HG03521 (cell line): ENCODE data around the gene GRM4.

Experiments
- ATAC-seq: cut with Tn5 transposase; IDR thresholded peaks from one replicate; pipeline ENCODE4 v1.9.1; 2021; ENCODE audit warnings: mild to moderate bottlenecking, moderate library complexity; ENCODE audit not compliant: unreplicated experiment

GRM4 gene

GRCh38 chr6:34065466-34066217, 80.2 kb downstream of the GRM4 start:
- ATAC-seq = no peak

- no peak for ATAC-seq
Observed at GRCh38 chr6:34064675-34065074, 81.2 kb downstream of the GRM4 start.

GRCh38 chr6:34063651-34064050, 82.2 kb downstream of the GRM4 start:
- ATAC-seq = no peak

GRCh38 chr6:34062815-34063214, 83.1 kb downstream of the GRM4 start:
- no peak for ATAC-seq

- no peak for ATAC-seq
Observed at GRCh38 chr6:34062156-34062555, 83.7 kb downstream of the GRM4 start.

- no peak for ATAC-seq
Observed at GRCh38 chr6:34061348-34061747, 84.5 kb downstream of the GRM4 start.

GRCh38 chr6:34059914-34060313, 86.0 kb downstream of the GRM4 start:
- ATAC-seq = no peak

- ATAC-seq = no peak
Observed at GRCh38 chr6:34059136-34059731, 86.7 kb downstream of the GRM4 start.

GRCh38 chr6:34057790-34058189, 88.1 kb downstream of the GRM4 start:
- no peak for ATAC-seq

- ATAC-seq = no peak
Observed at GRCh38 chr6:34057191-34057590, 88.7 kb downstream of the GRM4 start.

- no peak for ATAC-seq
Observed at GRCh38 chr6:34056305-34057108, 89.4 kb downstream of the GRM4 start.

GRCh38 chr6:34055223-34055933, 90.5 kb downstream of the GRM4 start:
- ATAC-seq = no peak

GRCh38 chr6:34053721-34054120, 92.2 kb downstream of the GRM4 start:
- no peak for ATAC-seq

GRCh38 chr6:34052918-34053608, 92.8 kb downstream of the GRM4 start:
- ATAC-seq = no peak

- no peak for ATAC-seq
Observed at GRCh38 chr6:34052071-34052825, 93.6 kb downstream of the GRM4 start.

- ATAC-seq = no peak
Observed at GRCh38 chr6:34051331-34051919, 94.5 kb downstream of the GRM4 start.

- ATAC-seq = no peak
Observed at GRCh38 chr6:34050691-34051090, 95.2 kb downstream of the GRM4 start.

- no peak for ATAC-seq
Observed at GRCh38 chr6:34049395-34050342, 96.2 kb downstream of the GRM4 start.
